SK-N-SH treated with all-trans-retinoic acid at 6 μM for 48 hours (cell line): ENCODE measurements around the gene CNTN4.

Experiments used
- CREB5 ChIP-seq: fragments of 250-450 bp; sonication (Bioruptor Pico); IDR thresholded peaks from 2 replicates; pipeline ENCODE4 v1.5.1; 2020; ENCODE audit warnings: low read depth, mild to moderate bottlenecking, moderate library complexity
- ESRRG ChIP-seq: fragments of 250-450 bp; sonication (Bioruptor Pico); IDR thresholded peaks from 2 replicates; pipeline ENCODE4 v1.6.1; 2021; ENCODE audit warnings: mild to moderate bottlenecking
- GLIS3 ChIP-seq: fragments of 250-450 bp; sonication (Bioruptor Pico); IDR thresholded peaks from 2 replicates; pipeline ENCODE4 v1.5.0; 2020; ENCODE audit warnings: mild to moderate bottlenecking, moderate library complexity
- ISL1 ChIP-seq: fragments of 250-450 bp; sonication (Bioruptor Pico); IDR thresholded peaks from 2 replicates; pipeline ENCODE4 v2.1.2; 2022; ENCODE audit warnings: mild to moderate bottlenecking, moderate library complexity
- RARB ChIP-seq: fragments of 250-450 bp; sonication (Bioruptor Pico); IDR thresholded peaks from 2 replicates; pipeline ENCODE4 v1.8.0; 2021; ENCODE audit warnings: mild to moderate bottlenecking, moderate library complexity
- SNAI2 ChIP-seq: fragments of 250-450 bp; sonication (Bioruptor Pico); IDR thresholded peaks from 2 replicates; pipeline ENCODE4 v1.5.0; 2020; ENCODE audit warnings: mild to moderate bottlenecking, moderate library complexity
- TOX ChIP-seq: fragments of 250-450 bp; sonication (Bioruptor Pico); IDR thresholded peaks from 2 replicates; pipeline ENCODE4 v1.8.0; 2021; ENCODE audit warnings: mild to moderate bottlenecking, moderate library complexity, borderline replicate concordance
- TSHZ2 ChIP-seq: fragments of 250-450 bp; sonication (Bioruptor Pico); IDR thresholded peaks from 2 replicates; pipeline ENCODE4 v1.5.0; 2020; ENCODE audit warnings: mild to moderate bottlenecking, moderate library complexity
- ZFP3 ChIP-seq: fragments of 250-450 bp; sonication (Bioruptor Pico); IDR thresholded peaks from 2 replicates; pipeline ENCODE4 v1.5.0; 2020; ENCODE audit warnings: mild to moderate bottlenecking, moderate library complexity
- ZFP30 ChIP-seq: fragments of 450-650 bp; formaldehyde crosslinking; IDR thresholded peaks from 2 replicates; pipeline ENCODE4 v1.5.0; 2022; ENCODE audit warnings: mild to moderate bottlenecking, moderate library complexity
- ZNF70 ChIP-seq: fragments of 450-650 bp; formaldehyde crosslinking; IDR thresholded peaks from 2 replicates; pipeline ENCODE4 v1.5.0; 2020; ENCODE audit warnings: mild to moderate bottlenecking, moderate library complexity
- ZNF8 ChIP-seq: fragments of 450-650 bp; formaldehyde crosslinking; IDR thresholded peaks from 2 replicates; pipeline ENCODE4 v1.5.0; 2020; ENCODE audit warnings: mild to moderate bottlenecking, moderate library complexity

- TF ChIP-seq ZFP30 (CRISPR knock-in tag), result no peak
- no peak for TF ChIP-seq SNAI2 (CRISPR knock-in tag)
- TF ChIP-seq ZNF70 (CRISPR knock-in tag), result no peak
- no peak for TF ChIP-seq ISL1
- TF ChIP-seq RARB (CRISPR knock-in tag), result no peak
- no peak for TF ChIP-seq TSHZ2 (CRISPR knock-in tag)
- TF ChIP-seq ESRRG (CRISPR knock-in tag), result no peak
- TF ChIP-seq GLIS3 (CRISPR knock-in tag), result no peak
- TF ChIP-seq ZFP3 (CRISPR knock-in tag), result no peak
- no peak for TF ChIP-seq TOX (CRISPR knock-in tag)
- TF ChIP-seq CREB5, result no peak
- TF ChIP-seq ZNF8 (CRISPR knock-in tag), result no peak
Observed at GRCh38 chr3:3080309-3080708, 981.6 kb downstream of the CNTN4 start.
